ENCODE measurements around the gene SEMA7A. TPM values are rescaled to one million over a fixed set of nuclear protein-coding genes. Genes with fewer than 3 reads are reported as not detected.

The SEMA7A gene
- total RNA-seq, 1 donor from 2014 or later: 5.5 TPM

DNA sequence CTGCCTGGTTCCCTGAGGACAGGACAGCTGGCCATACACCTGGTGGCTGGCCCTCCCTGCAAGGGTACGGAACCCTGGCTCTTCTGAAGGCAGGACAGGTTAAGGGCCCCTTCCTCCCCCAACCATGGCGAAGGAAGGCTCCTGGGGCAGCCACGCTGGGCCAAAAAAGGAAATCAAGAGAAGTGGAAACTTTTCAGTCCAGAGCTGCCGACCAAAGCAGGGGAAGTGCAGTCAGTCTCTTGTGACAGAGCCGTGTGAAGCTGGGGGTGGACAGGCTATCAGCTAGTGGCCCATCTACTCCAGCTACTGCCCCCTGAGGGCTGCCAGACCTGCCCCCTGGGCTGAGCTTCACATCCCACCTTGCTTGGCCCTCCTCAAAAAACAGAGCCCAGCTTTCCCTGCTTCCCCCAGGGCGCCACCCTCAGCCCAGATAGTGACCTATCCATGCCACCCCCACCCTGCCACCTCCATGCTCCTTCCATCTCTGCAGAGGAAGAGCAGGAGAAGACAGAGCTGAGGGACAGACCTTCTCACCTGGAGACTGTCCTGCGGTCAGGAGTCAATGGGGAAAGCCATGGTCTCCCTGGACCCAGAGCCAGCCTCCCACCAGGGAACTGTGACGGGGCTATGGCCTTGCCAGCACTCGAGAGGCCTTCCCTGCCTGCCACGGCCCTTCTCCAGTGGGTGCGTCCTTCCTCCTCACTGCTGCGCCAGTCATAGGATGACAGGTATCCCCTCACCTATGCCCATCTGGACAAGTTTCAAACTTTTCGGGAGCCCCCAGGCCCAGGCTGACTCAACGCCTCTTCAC lies 4.6 kb downstream of the SEMA7A start:
- DNase-seq (ENCODE audit: low spot score in 2 of 2): no peak
- Histone ChIP-seq H3K9me3 (no peaks in the 10 kb centered on the region), H3K27ac (no peak overlapping the region), H3K4me1 (peaks cover 6 to 13% of the 10 kb centered on the region in 2 donors), H3K36me3 (no peaks in the 10 kb centered on the region), H3K27me3 (no peaks in the 10 kb centered on the region), H3K4me3 (no peak overlapping the region)
- intact Hi-C loops (cut with DNase I): no loop called here
- TF ChIP-seq, protein P1, sequence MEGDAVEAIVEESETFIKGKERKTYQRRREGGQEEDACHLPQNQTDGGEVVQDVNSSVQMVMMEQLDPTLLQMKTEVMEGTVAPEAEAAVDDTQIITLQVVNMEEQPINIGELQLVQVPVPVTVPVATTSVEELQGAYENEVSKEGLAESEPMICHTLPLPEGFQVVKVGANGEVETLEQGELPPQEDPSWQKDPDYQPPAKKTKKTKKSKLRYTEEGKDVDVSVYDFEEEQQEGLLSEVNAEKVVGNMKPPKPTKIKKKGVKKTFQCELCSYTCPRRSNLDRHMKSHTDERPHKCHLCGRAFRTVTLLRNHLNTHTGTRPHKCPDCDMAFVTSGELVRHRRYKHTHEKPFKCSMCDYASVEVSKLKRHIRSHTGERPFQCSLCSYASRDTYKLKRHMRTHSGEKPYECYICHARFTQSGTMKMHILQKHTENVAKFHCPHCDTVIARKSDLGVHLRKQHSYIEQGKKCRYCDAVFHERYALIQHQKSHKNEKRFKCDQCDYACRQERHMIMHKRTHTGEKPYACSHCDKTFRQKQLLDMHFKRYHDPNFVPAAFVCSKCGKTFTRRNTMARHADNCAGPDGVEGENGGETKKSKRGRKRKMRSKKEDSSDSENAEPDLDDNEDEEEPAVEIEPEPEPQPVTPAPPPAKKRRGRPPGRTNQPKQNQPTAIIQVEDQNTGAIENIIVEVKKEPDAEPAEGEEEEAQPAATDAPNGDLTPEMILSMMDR (IDR thresholded peaks at IDR 0.05): no peak

GRCh38 chr15:74428442-74428787 lies 5.3 kb downstream of the SEMA7A start:
- Histone ChIP-seq H3K4me3 (no peak overlapping the region), H3K4me1 (peaks cover 6 to 10% of the 10 kb centered on the region in 2 donors), H3K9me3 (no peaks in the 10 kb centered on the region), H3K36me3 (no peaks in the 10 kb centered on the region), H3K27me3 (no peaks in the 10 kb centered on the region), H3K27ac (no peak overlapping the region)
- intact Hi-C loops (cut with DNase I): no loop called here
- TF ChIP-seq, protein P1 (IDR thresholded peaks at IDR 0.05): no peak
- DNase-seq (ENCODE audit: low spot score in 2 of 2): no peak

DNA sequence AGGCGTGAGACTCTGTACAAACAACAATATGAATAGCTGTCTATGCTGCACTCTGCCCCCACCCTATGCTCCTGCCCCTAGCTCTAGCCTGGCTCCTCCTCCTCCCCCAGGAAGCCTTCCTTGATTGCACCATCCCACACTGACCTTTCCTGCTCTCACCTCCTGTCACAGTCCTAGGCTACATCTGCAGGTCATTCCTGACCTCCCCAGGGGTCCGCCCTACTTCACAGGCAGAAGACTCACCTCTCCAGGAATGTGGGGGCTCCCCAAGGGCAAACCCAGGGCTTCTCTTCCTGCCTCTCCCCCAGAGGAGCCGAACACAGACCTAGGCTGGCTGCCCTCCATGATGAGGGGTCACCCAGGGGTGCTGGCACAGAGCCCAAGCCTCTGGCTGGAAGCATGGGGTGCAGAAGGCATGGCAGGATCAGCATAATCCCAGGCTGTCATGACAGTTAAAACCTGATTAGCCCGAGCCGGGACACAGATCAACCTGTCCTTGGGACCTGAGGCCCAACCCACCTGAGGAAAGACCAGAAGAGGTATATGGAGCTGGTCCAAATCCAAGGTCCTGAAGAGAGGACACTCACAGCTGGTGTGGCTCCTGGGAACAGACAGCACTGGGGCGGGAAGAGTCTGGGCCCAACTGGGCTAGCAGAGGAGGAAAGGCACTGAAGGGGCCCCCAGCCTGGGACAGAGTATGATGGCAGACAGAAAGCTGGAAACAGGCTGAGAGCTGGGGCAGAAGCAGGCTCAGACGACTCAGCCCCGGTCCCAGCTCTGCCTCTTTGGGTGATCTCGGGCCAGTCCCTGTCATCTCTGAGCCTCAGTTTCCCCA lies 5.9 kb downstream of the SEMA7A start:
- TF ChIP-seq, protein P1 (IDR thresholded peaks at IDR 0.05): no peak
- Histone ChIP-seq H3K9me3 (no peaks in the 10 kb centered on the region), H3K27ac (no peak overlapping the region), H3K27me3 (no peaks in the 10 kb centered on the region), H3K36me3 (no peaks in the 10 kb centered on the region), H3K4me1 (peaks cover under 1 to 4% of the 10 kb centered on the region in 2 donors), H3K4me3 (no peak overlapping the region)
- no peak for DNase-seq (ENCODE audit: low spot score in 2 of 2)
- intact Hi-C loops (cut with DNase I): no loop called here

- no peaks in the 10 kb centered on the region for H3K36me3 ChIP-seq
- no peaks in the 10 kb centered on the region for H3K9me3 ChIP-seq
- H3K27ac ChIP-seq: no peak overlapping the region
- intact Hi-C loops (cut with DNase I): no loop called here
- no peaks in the 10 kb centered on the region for H3K27me3 ChIP-seq
- H3K4me3 ChIP-seq: no peak overlapping the region
- no peak for DNase-seq (ENCODE audit: low spot score in 2 of 2)
- TF ChIP-seq, protein P1 (IDR thresholded peaks at IDR 0.05): no peak
- peaks cover 0 to 10% of the 10 kb centered on the region in 2 donors for H3K4me1 ChIP-seq
Observed at GRCh38 chr15:74426404-74427281, 7.1 kb downstream of the SEMA7A start.

- TF ChIP-seq, protein P1 (IDR thresholded peaks at IDR 0.05): no peak
- H3K4me1 ChIP-seq: peaks cover 0 to 10% of the 10 kb centered on the region in 2 donors
- H3K9me3 ChIP-seq: no peaks in the 10 kb centered on the region
- intact Hi-C loops (cut with DNase I): no loop called here
- H3K36me3 ChIP-seq: no peaks in the 10 kb centered on the region
- no peaks in the 10 kb centered on the region for H3K27me3 ChIP-seq
- DNase-seq (ENCODE audit: low spot score in 2 of 2): no peak
- H3K4me3 ChIP-seq: no peak overlapping the region
- no peak overlapping the region for H3K27ac ChIP-seq
Observed at GRCh38 chr15:74425630-74426029, 8.1 kb downstream of the SEMA7A start.
